HepG2 (cell line): ENCODE results near the gene FRMD5. TPM values are rescaled to one million over a fixed set of nuclear protein-coding genes. Genes with fewer than 3 reads are reported as not detected.

ENCODE experiments used
- CHD2 ChIP-seq: IDR thresholded peaks from 2 replicates; pipeline ENCODE4 v1.6.1; 2011; ENCODE audit warnings: low read depth, low read length, improper control_type of control experiment
- ELF1 ChIP-seq: sonication (generic); formaldehyde crosslinking; IDR thresholded peaks from 2 replicates; pipeline ENCODE4 v1.4.0; 2020; ENCODE audit warnings: missing genetic modification reagents
- GFI1 ChIP-seq: sonication (generic); formaldehyde crosslinking; IDR thresholded peaks from 2 replicates; pipeline ENCODE4 v1.5.0; 2020; ENCODE audit warnings: missing genetic modification reagents, mild to moderate bottlenecking, borderline replicate concordance
- HMG20B ChIP-seq: conservative IDR thresholded peaks from 2 replicates; pipeline ENCODE4 v1.6.1; 2016; ENCODE audit warnings: missing genetic modification reagents, missing compliant biosample characterization
- KDM5B ChIP-seq: sonication (generic); formaldehyde crosslinking; IDR thresholded peaks from 2 replicates; pipeline ENCODE4 v1.4.0; 2020; ENCODE audit warnings: missing genetic modification reagents, mild to moderate bottlenecking, borderline replicate concordance
- KLF16 ChIP-seq, 2 experiments: sonication (generic) in 1 of 2; formaldehyde crosslinking in 1 of 2; IDR thresholded peaks; 2 replicates each; pipeline versions ENCODE4 v1.6.1 to v1.8.0; 2016 to 2023; ENCODE audit warnings: missing genetic modification reagents in 2 of 2, missing compliant biosample characterization in 1 of 2
- MLLT10 ChIP-seq: sonication (generic); formaldehyde crosslinking; IDR thresholded peaks from 2 replicates; pipeline ENCODE4 v1.4.0; 2020; ENCODE audit warnings: missing genetic modification reagents
- NR2F1 ChIP-seq, 2 experiments: fragments of 450-650 bp in 1 of 2; formaldehyde crosslinking in 1 of 2; IDR thresholded peaks; 2 replicates each; pipeline versions ENCODE4 v1.5.0 to v1.6.1; 2016 to 2020; ENCODE audit warnings: mild to moderate bottlenecking in 1 of 2, missing compliant biosample characterization in 1 of 2, missing genetic modification reagents in 1 of 2, moderate library complexity in 1 of 2
- RCOR2 ChIP-seq: IDR thresholded peaks from 2 replicates; pipeline ENCODE4 v1.6.1; 2016; ENCODE audit warnings: missing biosample characterization, missing genetic modification reagents
- RFXAP ChIP-seq: sonication (generic); formaldehyde crosslinking; IDR thresholded peaks from 2 replicates; pipeline ENCODE4 v1.4.0; 2020; ENCODE audit warnings: missing genetic modification reagents, borderline replicate concordance
- RXRB ChIP-seq: IDR thresholded peaks from 2 replicates; pipeline ENCODE4 v1.6.1; 2016; ENCODE audit warnings: borderline replicate concordance, missing genetic modification reagents, missing compliant biosample characterization
- SALL1 ChIP-seq: sonication (generic); formaldehyde crosslinking; IDR thresholded peaks from 2 replicates; pipeline ENCODE4 v1.8.0; 2022; ENCODE audit warnings: mild to moderate bottlenecking, missing genetic modification reagents
- XRCC5 ChIP-seq: fragments of 200-400 bp; formaldehyde crosslinking; optimal IDR thresholded peaks from 2 replicates; pipeline ENCODE3; 2017; ENCODE audit warnings: mild to moderate bottlenecking, low read length
- ZNF350 ChIP-seq: sonication (generic); formaldehyde crosslinking; IDR thresholded peaks from 2 replicates; pipeline ENCODE4 v1.4.0; 2020; ENCODE audit warnings: mild to moderate bottlenecking, low read depth, missing genetic modification reagents, borderline replicate concordance
- ZNF451 ChIP-seq: sonication (generic); formaldehyde crosslinking; IDR thresholded peaks from 2 replicates; pipeline ENCODE4 v1.5.0; 2020; ENCODE audit warnings: mild to moderate bottlenecking, missing genetic modification reagents
- ZNF7 ChIP-seq: IDR thresholded peaks from 2 replicates; pipeline ENCODE4 v1.6.1; 2016; ENCODE audit warnings: missing biosample characterization, missing genetic modification reagents
- ZNF883 ChIP-seq: sonication (generic); formaldehyde crosslinking; IDR thresholded peaks from 2 replicates; pipeline ENCODE4 v1.5.1; 2020; ENCODE audit warnings: mild to moderate bottlenecking, missing genetic modification reagents; ENCODE audit errors: not compliant biosample characterization
- ZSCAN21 ChIP-seq: sonication (generic); formaldehyde crosslinking; IDR thresholded peaks from 2 replicates; pipeline ENCODE4 v1.8.0; 2022; ENCODE audit warnings: mild to moderate bottlenecking, missing genetic modification reagents, moderate library complexity, borderline replicate concordance
- polyA plus RNA-seq, 8 experiments: library from polyadenylated mRNA; depleted of rRNA in 3 of 8; stranded (reverse) in 7 of 8; unstranded in 1 of 8; fragments of >200 nt; fragmentation: Illumina TruSeq in 4 of 8; extraction: Trizol in 4 of 8; gene quantifications; 2 replicates each; pipeline versions ENCODE4 v1.2.1 to v1.2.3, GENCODE V29; 2011 to 2016; ENCODE audit warnings: low read depth in 4 of 8, missing spikeins in 1 of 8, mixed read lengths in 1 of 8; ENCODE audit not compliant: insufficient read depth in 1 of 8
- total RNA-seq, 5 experiments: library from RNA; depleted of rRNA; stranded (reverse); fragments of >200 nt; fragmentation: Illumina TruSeq; extraction: Trizol; gene quantifications; 2 replicates each; pipeline ENCODE4 v1.2.3, GENCODE V29; 2016; ENCODE audit warnings: low read depth in 1 of 5
- TF ChIP-seq, protein P1 (sequence below): sonication (generic); formaldehyde crosslinking; IDR thresholded peaks from 2 replicates; pipeline ENCODE4 v1.4.0; 2020; ENCODE audit warnings: missing genetic modification reagents
- TF ChIP-seq, protein P2 (sequence below): sonication (generic); formaldehyde crosslinking; IDR thresholded peaks from 2 replicates; pipeline ENCODE4 v1.9.0; 2022; ENCODE audit warnings: missing genetic modification reagents, mild to moderate bottlenecking, borderline replicate concordance
- TF ChIP-seq, protein P3 (sequence below): sonication (generic); formaldehyde crosslinking; IDR thresholded peaks from 2 replicates; pipeline ENCODE4 v1.4.0; 2020; ENCODE audit warnings: low read depth, missing genetic modification reagents

Gene FRMD5
- total and polyA plus RNA-seq, 2 of the 13 experiments (the other 11 are each of a cell fraction or from before 2014, with no cell fraction given), result 0.93 to 1.5 TPM

DNA sequence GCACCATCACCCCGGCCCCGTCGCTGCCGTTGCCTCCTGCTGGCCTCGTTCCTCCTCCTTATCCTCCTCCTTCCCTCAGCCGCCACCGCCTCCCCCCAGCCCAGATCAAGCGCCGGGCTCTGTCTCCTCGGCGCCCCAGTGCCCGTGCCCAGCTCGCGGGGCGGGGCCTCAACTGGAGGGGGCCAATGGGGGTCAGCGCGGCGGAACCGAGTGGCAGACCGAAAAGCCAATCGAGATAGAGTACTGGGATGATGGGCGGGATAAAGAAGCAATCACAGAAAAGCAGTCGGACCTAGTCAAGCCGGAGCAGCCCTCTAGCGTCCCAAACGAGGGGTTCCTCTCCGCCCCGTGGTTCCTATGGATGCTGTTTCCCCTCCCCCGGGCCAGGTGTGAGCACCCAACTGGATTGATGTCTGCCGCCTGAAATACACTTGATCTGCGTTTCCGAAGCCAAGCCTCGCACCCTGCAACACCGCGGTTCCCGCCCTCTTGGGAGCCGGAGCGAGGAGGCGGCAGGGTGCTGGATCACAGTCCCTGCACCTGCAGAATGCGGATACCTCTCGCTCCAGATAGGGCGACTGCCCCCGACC, at the start of gene FRMD5 (continued):
- TF ChIP-seq, protein P1, sequence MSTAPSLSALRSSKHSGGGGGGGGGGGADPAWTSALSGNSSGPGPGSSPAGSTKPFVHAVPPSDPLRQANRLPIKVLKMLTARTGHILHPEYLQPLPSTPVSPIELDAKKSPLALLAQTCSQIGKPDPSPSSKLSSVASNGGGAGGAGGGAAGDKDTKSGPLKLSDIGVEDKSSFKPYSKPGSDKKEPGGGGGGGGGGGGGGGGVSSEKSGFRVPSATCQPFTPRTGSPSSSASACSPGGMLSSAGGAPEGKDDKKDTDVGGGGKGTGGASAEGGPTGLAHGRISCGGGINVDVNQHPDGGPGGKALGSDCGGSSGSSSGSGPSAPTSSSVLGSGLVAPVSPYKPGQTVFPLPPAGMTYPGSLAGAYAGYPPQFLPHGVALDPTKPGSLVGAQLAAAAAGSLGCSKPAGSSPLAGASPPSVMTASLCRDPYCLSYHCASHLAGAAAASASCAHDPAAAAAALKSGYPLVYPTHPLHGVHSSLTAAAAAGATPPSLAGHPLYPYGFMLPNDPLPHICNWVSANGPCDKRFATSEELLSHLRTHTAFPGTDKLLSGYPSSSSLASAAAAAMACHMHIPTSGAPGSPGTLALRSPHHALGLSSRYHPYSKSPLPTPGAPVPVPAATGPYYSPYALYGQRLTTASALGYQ (CRISPR knock-in tag), result no peak
- TF ChIP-seq RXRB (no peak), ZSCAN21 (peak; percentile 91), KDM5B (CRISPR knock-in tag) (0 out of 2 replicates have a peak, but pooled peaks have one; percentile 44), KLF16 (CRISPR knock-in tag; IDR thresholded peaks at IDR 0.05) (0 out of 4 replicates have a peak, but pooled peaks of 1 of the 2 experiments have one; percentile 22), HMG20B (CRISPR knock-in tag) (no peak), RFXAP (CRISPR knock-in tag) (no peak), ZNF451 (0 out of 2 replicates have a peak, but pooled peaks have one; percentile 16), RCOR2 (CRISPR knock-in tag) (0 out of 2 replicates have a peak, but pooled peaks have one; percentile 15), XRCC5 (peak; percentile 64), ZNF7 (CRISPR knock-in tag) (no peak), MLLT10 (CRISPR knock-in tag) (no peak), SALL1 (CRISPR knock-in tag) (0 out of 2 replicates have a peak, but pooled peaks have one; percentile 6), ZNF350 (CRISPR knock-in tag) (peak; percentile 20; the same call in 1 of the 2 replicates), ELF1 (CRISPR knock-in tag) (peak; percentile 24; the same call in 1 of the 2 replicates), GFI1 (peak; percentile 60; the same call in 1 of the 2 replicates), CHD2 (0 out of 2 replicates have a peak, but pooled peaks have one; percentile 45), NR2F1 (CRISPR knock-in tag; IDR thresholded peaks at IDR 0.05) (no peak), ZNF883 (peak; percentile 6)
- TF ChIP-seq, protein P2, sequence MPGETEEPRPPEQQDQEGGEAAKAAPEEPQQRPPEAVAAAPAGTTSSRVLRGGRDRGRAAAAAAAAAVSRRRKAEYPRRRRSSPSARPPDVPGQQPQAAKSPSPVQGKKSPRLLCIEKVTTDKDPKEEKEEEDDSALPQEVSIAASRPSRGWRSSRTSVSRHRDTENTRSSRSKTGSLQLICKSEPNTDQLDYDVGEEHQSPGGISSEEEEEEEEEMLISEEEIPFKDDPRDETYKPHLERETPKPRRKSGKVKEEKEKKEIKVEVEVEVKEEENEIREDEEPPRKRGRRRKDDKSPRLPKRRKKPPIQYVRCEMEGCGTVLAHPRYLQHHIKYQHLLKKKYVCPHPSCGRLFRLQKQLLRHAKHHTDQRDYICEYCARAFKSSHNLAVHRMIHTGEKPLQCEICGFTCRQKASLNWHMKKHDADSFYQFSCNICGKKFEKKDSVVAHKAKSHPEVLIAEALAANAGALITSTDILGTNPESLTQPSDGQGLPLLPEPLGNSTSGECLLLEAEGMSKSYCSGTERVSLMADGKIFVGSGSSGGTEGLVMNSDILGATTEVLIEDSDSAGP (CRISPR knock-in tag), result peak; percentile 51; the same call in 1 of the 2 replicates
- TF ChIP-seq, protein P3, sequence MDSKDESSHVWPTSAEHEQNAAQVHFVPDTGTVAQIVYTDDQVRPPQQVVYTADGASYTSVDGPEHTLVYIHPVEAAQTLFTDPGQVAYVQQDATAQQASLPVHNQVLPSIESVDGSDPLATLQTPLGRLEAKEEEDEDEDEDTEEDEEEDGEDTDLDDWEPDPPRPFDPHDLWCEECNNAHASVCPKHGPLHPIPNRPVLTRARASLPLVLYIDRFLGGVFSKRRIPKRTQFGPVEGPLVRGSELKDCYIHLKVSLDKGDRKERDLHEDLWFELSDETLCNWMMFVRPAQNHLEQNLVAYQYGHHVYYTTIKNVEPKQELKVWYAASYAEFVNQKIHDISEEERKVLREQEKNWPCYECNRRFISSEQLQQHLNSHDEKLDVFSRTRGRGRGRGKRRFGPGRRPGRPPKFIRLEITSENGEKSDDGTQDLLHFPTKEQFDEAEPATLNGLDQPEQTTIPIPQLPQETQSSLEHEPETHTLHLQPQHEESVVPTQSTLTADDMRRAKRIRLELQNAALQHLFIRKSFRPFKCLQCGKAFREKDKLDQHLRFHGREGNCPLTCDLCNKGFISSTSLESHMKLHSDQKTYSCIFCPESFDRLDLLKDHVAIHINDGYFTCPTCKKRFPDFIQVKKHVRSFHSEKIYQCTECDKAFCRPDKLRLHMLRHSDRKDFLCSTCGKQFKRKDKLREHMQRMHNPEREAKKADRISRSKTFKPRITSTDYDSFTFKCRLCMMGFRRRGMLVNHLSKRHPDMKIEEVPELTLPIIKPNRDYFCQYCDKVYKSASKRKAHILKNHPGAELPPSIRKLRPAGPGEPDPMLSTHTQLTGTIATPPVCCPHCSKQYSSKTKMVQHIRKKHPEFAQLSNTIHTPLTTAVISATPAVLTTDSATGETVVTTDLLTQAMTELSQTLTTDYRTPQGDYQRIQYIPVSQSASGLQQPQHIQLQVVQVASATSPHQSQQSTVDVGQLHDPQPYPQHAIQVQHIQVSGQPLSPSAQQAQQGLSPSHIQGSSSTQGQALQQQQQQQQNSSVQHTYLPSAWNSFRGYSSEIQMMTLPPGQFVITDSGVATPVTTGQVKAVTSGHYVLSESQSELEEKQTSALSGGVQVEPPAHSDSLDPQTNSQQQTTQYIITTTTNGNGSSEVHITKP, result 0 out of 2 replicates have a peak, but pooled peaks have one; percentile 28
